GM23338 (cell line): ENCODE measurements around the gene WWOX. TPM values are rescaled to one million over a fixed set of nuclear protein-coding genes. Genes with fewer than 3 reads are reported as not detected.

Source experiments
- ATAC-seq: fragments of 200-7000 bp; cut with Tn5 transposase; 3 replicates; pipeline ENCODE4 v1.9.1; 2020
- DNase-seq: peaks from one replicate; pipeline ENCODE4 v3.0.0-alpha.2; 2015; ENCODE audit warnings: low spot score
- H2AFZ ChIP-seq: fragments of 200-600 bp; sonication (generic); 2 replicates; pipeline ENCODE4 v1.8.0; 2016; ENCODE audit warnings: antibody characterized with exemption, mild to moderate bottlenecking, moderate library complexity
- H3F3A ChIP-seq: fragments of 200-600 bp; sonication (generic); replicated peaks from 2 replicates; pipeline ENCODE4 v1.8.0; 2017; ENCODE audit warnings: antibody characterized with exemption, mixed run types, low read depth
- H3K27ac ChIP-seq: fragments of 200-600 bp; sonication (generic); 2 replicates; pipeline ENCODE4 v1.6.1; 2016; ENCODE audit warnings: low read depth
- H3K27me3 ChIP-seq: fragments of 200-600 bp; sonication (generic); 2 replicates; pipeline ENCODE4 v1.8.0; 2016; ENCODE audit warnings: mild to moderate bottlenecking, mixed run types, moderate library complexity; ENCODE audit not compliant: insufficient read depth
- H3K36me3 ChIP-seq: fragments of 200-600 bp; sonication (generic); 2 replicates; pipeline ENCODE4 v1.8.0; 2016; ENCODE audit warnings: mild to moderate bottlenecking; ENCODE audit not compliant: insufficient read depth
- H3K4me1 ChIP-seq: fragments of 200-600 bp; sonication (generic); 2 replicates; pipeline ENCODE4 v1.8.0; 2016; ENCODE audit warnings: mild to moderate bottlenecking, moderate library complexity; ENCODE audit not compliant: insufficient read depth
- H3K4me2 ChIP-seq: fragments of 200-600 bp; sonication (generic); 2 replicates; pipeline ENCODE4 v1.7.1; 2017; ENCODE audit warnings: mixed run types
- H3K4me3 ChIP-seq: fragments of 200-600 bp; sonication (generic); 2 replicates; pipeline ENCODE4 v1.6.1; 2016; ENCODE audit warnings: mixed run types
- H3K79me2 ChIP-seq: fragments of 200-600 bp; sonication (generic); replicated peaks from 2 replicates; pipeline ENCODE4 v1.8.0; 2017; ENCODE audit warnings: mild to moderate bottlenecking; ENCODE audit not compliant: insufficient read depth
- H3K9me2 ChIP-seq: fragments of 200-600 bp; sonication (generic); 2 replicates; pipeline ENCODE4 v1.8.0; 2017; ENCODE audit not compliant: insufficient read depth
- H4K20me1 ChIP-seq: fragments of 200-600 bp; sonication (generic); replicated peaks from 2 replicates; pipeline ENCODE4 v1.8.0; 2017; ENCODE audit warnings: mild to moderate bottlenecking; ENCODE audit not compliant: insufficient read depth
- H3K27ac Mint-ChIP-seq: 2 replicates; pipeline ENCODE4 v1.8.0; 2020; ENCODE audit warnings: inconsistent platforms, mild to moderate bottlenecking, moderate library complexity, mixed read lengths
- H3K27me3 Mint-ChIP-seq: 3 replicates; pipeline ENCODE4 v1.8.0; 2022; ENCODE audit warnings: low read depth, mild to moderate bottlenecking, moderate library complexity, mixed read lengths, inconsistent platforms; ENCODE audit not compliant: insufficient read depth, poor library complexity
- H3K36me3 Mint-ChIP-seq: 3 replicates; pipeline ENCODE4 v1.8.0; 2021; ENCODE audit warnings: low read depth, mild to moderate bottlenecking, inconsistent platforms, moderate library complexity, mixed read lengths
- H3K4me1 Mint-ChIP-seq: 3 replicates; pipeline ENCODE4 v1.8.0; 2020; ENCODE audit warnings: mild to moderate bottlenecking, inconsistent platforms, mixed read lengths
- H3K4me3 Mint-ChIP-seq: 3 replicates; pipeline ENCODE4 v1.8.0; 2021; ENCODE audit warnings: moderate library complexity, mild to moderate bottlenecking, inconsistent platforms, mixed read lengths
- H3K9me3 Mint-ChIP-seq: 3 replicates; pipeline ENCODE4 v1.8.0; 2020; ENCODE audit warnings: moderate library complexity, mild to moderate bottlenecking, inconsistent platforms, mixed read lengths
- CTCF ChIP-seq, 2 experiments: fragments of 200-600 bp in 1 of 2; sonication (generic) in 1 of 2; conservative IDR thresholded peaks; 2 replicates each; pipeline versions ENCODE4 v1.5.1 to v1.6.1; 2016 to 2017; ENCODE audit warnings: antibody characterized with exemption in 2 of 2, low read depth in 2 of 2, mild to moderate bottlenecking in 2 of 2, moderate library complexity in 1 of 2
- ETS1 ChIP-seq: IDR thresholded peaks from 2 replicates; pipeline ENCODE4 v1.6.1; 2016; ENCODE audit warnings: antibody characterized with exemption
- EZH2 ChIP-seq: fragments of 200-600 bp; sonication (generic); IDR thresholded peaks from one replicate; pipeline ENCODE4 v1.8.0; 2017; ENCODE audit warnings: antibody characterized with exemption, mild to moderate bottlenecking, low read depth; ENCODE audit not compliant: unreplicated experiment
- JUNB ChIP-seq: IDR thresholded peaks from one replicate; pipeline ENCODE4 v1.6.1; 2016; ENCODE audit warnings: antibody characterized with exemption; ENCODE audit not compliant: unreplicated experiment
- POLR2AphosphoS5 ChIP-seq: IDR thresholded peaks from 2 replicates; pipeline ENCODE4 v1.6.1; 2016; ENCODE audit warnings: antibody characterized with exemption, low read depth
- REST ChIP-seq: IDR thresholded peaks from one replicate; pipeline ENCODE4 v1.6.1; 2018; ENCODE audit warnings: antibody characterized with exemption; ENCODE audit not compliant: unreplicated experiment
- STAT1 ChIP-seq: IDR thresholded peaks from one replicate; pipeline ENCODE4 v1.6.1; 2016; ENCODE audit warnings: antibody characterized with exemption; ENCODE audit not compliant: unreplicated experiment
- ZNF462 ChIP-seq: fragments of 250-450 bp; sonication (Bioruptor Pico); IDR thresholded peaks from 2 replicates; pipeline ENCODE4 v1.5.0; 2020; ENCODE audit warnings: mild to moderate bottlenecking, moderate library complexity
- polyA plus RNA-seq: library from polyadenylated mRNA; unstranded; fragments of >200 nt; fragmentation: Nextera tagmentation; extraction: Ambion mirVana; gene quantifications from 2 replicates; pipeline ENCODE4 v1.2.1, GENCODE V29; 2016
- total RNA-seq: library from RNA; depleted of rRNA; stranded (reverse); fragments of >200 nt; shearing (Covaris generic); gene quantifications from 2 replicates; pipeline ENCODE4 v1.2.3, GENCODE V29; 2014

The WWOX gene
- total and polyA plus RNA-seq, 2 experiments from 2014 or later = 10.0 to 19.3 TPM

- H3K9me2 ChIP-seq = no peaks in the 10 kb centered on the region
- Mint-ChIP-seq H3K36me3 (peaks cover 16% of the 10 kb centered on the region), H3K9me3 (peaks cover 30% of the 10 kb centered on the region), H3K4me1 (no peaks in the 10 kb centered on the region), H3K27me3 (peaks cover 1% of the 10 kb centered on the region), H3K4me3 (no peak overlapping the region), H3K27ac (no peak overlapping the region)
- H3K79me2 ChIP-seq = no peaks in the 10 kb centered on the region
- no peak for TF ChIP-seq CTCF (conservative IDR thresholded peaks at IDR 0.05; ENCODE audit: low read depth in 2 of 2)
- no peak overlapping the region for H2AFZ ChIP-seq
- no peaks in the 10 kb centered on the region for H3K27me3 ChIP-seq
- H3K36me3 ChIP-seq = peaks cover 17% of the 10 kb centered on the region
- H3K4me1 ChIP-seq = no peaks in the 10 kb centered on the region
- no peak overlapping the region for H3K4me2 ChIP-seq
- H4K20me1 ChIP-seq = no peaks in the 10 kb centered on the region
- H3K27ac ChIP-seq = no peak overlapping the region
- H3K4me3 ChIP-seq = no peak overlapping the region
- DNase-seq (no peak), ATAC-seq (no peak)
- H3F3A ChIP-seq = no peaks in the 10 kb centered on the region
Observed at GRCh38 chr16:78392585-78393195, 293.2 kb downstream of the WWOX start.

- 0 out of 2 replicates have a peak, but pooled peaks cover 4% of the 10 kb centered on the region for H3K9me2 ChIP-seq
- no peaks in the 10 kb centered on the region for H3K79me2 ChIP-seq
- H3K27me3 Mint-ChIP-seq = peaks cover 1% of the 10 kb centered on the region
- H3K27me3 ChIP-seq = no peaks in the 10 kb centered on the region
- DNase-seq (no peak), ATAC-seq (no peak)
- H3K9me3 Mint-ChIP-seq = peaks cover 30% of the 10 kb centered on the region
- peaks cover 16% of the 10 kb centered on the region for H3K36me3 Mint-ChIP-seq
- H3K4me1 ChIP-seq = no peaks in the 10 kb centered on the region
- H2AFZ ChIP-seq = no peak overlapping the region
- peaks cover 17% of the 10 kb centered on the region for H3K36me3 ChIP-seq
- H3K27ac ChIP-seq = no peak overlapping the region
- H3F3A ChIP-seq = no peaks in the 10 kb centered on the region
- no peak overlapping the region for H3K4me3 Mint-ChIP-seq
- H3K27ac Mint-ChIP-seq = no peak overlapping the region
- H4K20me1 ChIP-seq = no peaks in the 10 kb centered on the region
- no peak overlapping the region for H3K4me2 ChIP-seq
- H3K4me1 Mint-ChIP-seq = 0 out of 3 replicates have a peak, but pooled peaks cover 2% of the 10 kb centered on the region
- TF ChIP-seq STAT1 = no peak
- TF ChIP-seq ETS1 = no peak
- TF ChIP-seq EZH2 = no peak
- no peak for TF ChIP-seq POLR2AphosphoS5
- no peak for TF ChIP-seq ZNF462
- TF ChIP-seq REST = no peak
- no peak for TF ChIP-seq JUNB
- H3K4me3 ChIP-seq = no peak overlapping the region
Observed at GRCh38 chr16:78395035-78395434, 295.6 kb downstream of the WWOX start.
